ENCODE measurements around the gene ELK3.
"Not testable (repeated sequence)": the region's sequence is repeated elsewhere in the genome, so short reads cannot be mapped to it uniquely, and the experiment has no call there.

Gene ELK3

GRCh38 chr12:96303653-96304052 is 109.5 kb downstream of the ELK3 start:
- no peak for DNase-seq (ENCODE audit: low read depth)

- DNase-seq (ENCODE audit: low read depth), result no peak
Observed at GRCh38 chr12:96305665-96306064, 111.5 kb downstream of the ELK3 start.

GRCh38 chr12:96308881-96309280 is 114.7 kb downstream of the ELK3 start:
- DNase-seq (ENCODE audit: low read depth), result no peak

GRCh38 chr12:96310067-96310466 is 115.9 kb downstream of the ELK3 start:
- no peak for DNase-seq (ENCODE audit: low read depth)

DNA sequence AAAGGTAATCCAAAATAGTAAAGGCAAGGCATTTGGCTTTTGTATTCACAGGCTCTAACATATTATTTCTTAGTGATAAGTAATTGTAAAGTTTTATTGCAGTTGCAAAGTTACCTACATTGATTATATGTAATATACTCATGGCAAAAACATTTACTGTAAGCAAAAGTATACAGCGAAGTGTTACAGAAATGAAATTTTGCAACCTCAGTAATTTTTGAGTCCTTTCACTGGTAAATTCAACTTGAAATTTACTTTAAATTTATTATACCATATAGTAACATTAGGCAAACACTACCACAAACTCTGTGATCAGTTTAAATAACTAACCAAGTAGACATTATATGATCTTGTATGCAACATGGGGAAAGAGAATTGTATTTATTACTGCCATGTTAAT is 117.0 kb downstream of the ELK3 start:
- no peak for DNase-seq (ENCODE audit: low read depth)

- no peak for DNase-seq (ENCODE audit: low read depth)
Observed at GRCh38 chr12:96313606-96314005, 119.4 kb downstream of the ELK3 start.

DNA sequence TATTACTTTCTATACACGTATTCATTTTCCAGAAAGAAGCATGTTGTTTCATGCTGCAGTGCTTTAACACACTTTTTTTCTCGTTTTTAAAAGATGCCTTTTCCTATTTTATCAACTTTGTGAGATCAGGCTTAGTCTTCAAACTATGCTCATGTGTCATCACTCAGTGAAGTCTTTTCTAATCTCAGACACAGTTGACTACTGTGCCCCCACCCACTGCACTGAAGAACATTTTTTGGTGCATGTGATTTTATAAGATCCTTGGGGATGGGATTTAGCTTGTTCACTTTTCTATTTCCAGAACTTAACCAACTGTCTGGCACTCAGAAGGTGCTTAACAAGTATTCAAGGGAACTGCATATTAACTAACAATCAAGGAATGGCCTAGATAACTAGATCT is 120.5 kb downstream of the ELK3 start:
- DNase-seq (ENCODE audit: low read depth), result no peak

DNA sequence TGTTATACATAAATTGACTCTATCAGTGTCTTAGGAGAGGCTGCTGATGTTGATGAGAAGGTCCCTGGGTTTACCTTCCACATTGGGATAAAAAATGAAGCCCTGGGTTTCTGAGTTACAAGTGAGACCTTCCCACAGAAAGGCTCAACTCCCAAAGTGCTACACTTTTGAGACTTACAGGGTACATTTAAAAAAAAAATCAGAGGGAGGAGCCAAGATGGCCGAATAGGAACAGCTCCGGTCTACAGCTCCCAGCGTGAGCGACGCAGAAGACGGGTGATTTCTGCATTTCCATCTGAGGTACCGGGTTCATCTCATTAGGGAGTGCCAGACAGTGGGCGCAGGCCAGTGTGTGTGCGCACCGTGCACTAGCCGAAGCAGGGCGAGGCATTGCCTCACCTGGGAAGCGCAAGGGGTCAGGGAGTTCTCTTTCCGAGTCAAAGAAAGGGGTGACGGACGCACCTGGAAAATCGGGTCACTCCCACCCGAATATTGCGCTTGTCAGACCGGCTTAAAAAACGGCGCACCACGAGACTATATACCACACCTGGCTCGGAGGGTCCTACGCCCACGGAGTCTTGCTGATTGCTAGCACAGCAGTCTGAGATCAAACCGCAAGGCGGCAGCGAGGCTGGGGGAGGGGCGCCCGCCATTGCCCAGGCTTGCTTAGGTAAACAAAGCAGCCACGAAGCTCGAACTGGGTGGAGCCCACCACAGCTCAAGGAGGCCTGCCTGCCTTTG is 121.7 kb downstream of the ELK3 start:
- DNase-seq (ENCODE audit: low read depth), result not testable (repeated sequence)

GRCh38 chr12:96317801-96318200 is 123.6 kb downstream of the ELK3 start:
- not testable (repeated sequence) for DNase-seq (ENCODE audit: low read depth)

Data from activated T-cell treated with anti-CD3 and anti-CD28 coated beads for 24 hours (primary cell).